ENCODE results near the gene SERINC5. TPM values are rescaled to one million over a fixed set of nuclear protein-coding genes. Genes with fewer than 3 reads are reported as not detected.

SERINC5 gene
- total and polyA plus RNA-seq, 2 experiments from 2014 or later: 5.4 to 11.7 TPM

DNA sequence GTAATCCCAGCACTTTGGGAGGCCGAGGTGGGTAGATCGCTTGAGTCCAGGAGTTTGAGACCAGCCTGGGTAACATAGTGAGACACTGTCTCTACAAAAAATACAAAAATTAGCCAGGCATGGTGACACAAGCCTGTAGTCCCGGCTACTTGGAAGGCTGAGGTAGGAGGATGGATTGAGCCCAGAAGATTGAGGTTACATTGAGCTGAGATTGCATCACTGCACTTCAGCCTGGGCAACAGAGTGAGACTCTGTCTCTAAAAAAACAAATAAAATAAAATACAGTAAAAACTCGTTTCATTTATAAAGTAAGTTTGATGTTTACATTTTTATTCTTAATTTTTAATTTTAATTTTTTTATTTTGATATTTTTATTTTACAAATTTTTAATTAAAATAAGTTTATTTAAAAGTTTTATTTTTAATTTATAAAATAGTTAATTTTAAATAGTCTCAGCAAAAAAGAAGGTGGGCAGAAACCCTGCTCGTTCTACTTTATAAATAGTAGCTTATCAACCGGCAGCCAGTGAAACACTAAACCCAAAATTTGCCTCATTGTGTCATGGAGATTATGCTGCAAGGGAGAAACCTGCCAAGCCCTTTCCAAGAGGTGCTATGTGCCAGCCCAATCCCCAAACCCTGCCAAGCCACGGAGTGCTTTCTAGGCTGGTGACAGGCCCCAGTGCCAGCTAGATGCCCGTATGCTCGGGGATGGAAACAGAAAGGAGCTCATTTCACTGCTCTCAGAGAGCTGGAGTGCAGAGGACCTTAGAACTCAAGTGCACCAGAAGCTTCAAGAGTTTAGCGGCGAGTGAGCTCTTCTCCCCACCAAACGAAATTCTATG lies 38.9 kb downstream of the SERINC5 start:
- Histone ChIP-seq H3K4me2 (ENCODE audit: unreplicated experiment) (no peak overlapping the region), H3K4me3 (no peak overlapping the region), H3K9ac (no peak overlapping the region), H2AFZ (no peak overlapping the region), H3F3A (ENCODE audit: insufficient read depth) (peaks cover 10% of the 10 kb centered on the region; the same call in 1 of the 2 replicates), H3K27me3 (replicated peaks; ENCODE audit: insufficient read depth) (no peaks in the 10 kb centered on the region), H4K20me1 (ENCODE audit: insufficient read depth) (no peaks in the 10 kb centered on the region), H3K36me3 (ENCODE audit: low read depth) (no peaks in the 10 kb centered on the region), H3K27ac (no peak overlapping the region), H3K4me1 (ENCODE audit: insufficient read depth) (peaks cover 15% of the 10 kb centered on the region), H3K9me3 (ENCODE audit: low read depth) (no peaks in the 10 kb centered on the region), H3K9me2 (ENCODE audit: insufficient read depth) (no peaks in the 10 kb centered on the region), H3K79me2 (ENCODE audit: insufficient read depth) (peaks cover 8% of the 10 kb centered on the region; the same call in 1 of the 2 replicates)
- TF ChIP-seq EZH2phosphoT487 (IDR thresholded peaks at IDR 0.05; ENCODE audit: insufficient read depth, low read depth) (no peak), EZH2 (IDR thresholded peaks at IDR 0.05; ENCODE audit: insufficient read depth, poor library complexity, severe bottlenecking) (no peak)
- 40 to 43% methylated on average over 12 of the region's 12 CpGs for WGBS, 2 experiments (ENCODE audit: low coverage in 1 of 2, low lambda C conversion rate in 2 of 2, missing lambda C conversion rate in 2 of 2)
- DNase-seq: peak; percentile 53
- in situ Hi-C loops (cut with MboI): no loop called here

DNA sequence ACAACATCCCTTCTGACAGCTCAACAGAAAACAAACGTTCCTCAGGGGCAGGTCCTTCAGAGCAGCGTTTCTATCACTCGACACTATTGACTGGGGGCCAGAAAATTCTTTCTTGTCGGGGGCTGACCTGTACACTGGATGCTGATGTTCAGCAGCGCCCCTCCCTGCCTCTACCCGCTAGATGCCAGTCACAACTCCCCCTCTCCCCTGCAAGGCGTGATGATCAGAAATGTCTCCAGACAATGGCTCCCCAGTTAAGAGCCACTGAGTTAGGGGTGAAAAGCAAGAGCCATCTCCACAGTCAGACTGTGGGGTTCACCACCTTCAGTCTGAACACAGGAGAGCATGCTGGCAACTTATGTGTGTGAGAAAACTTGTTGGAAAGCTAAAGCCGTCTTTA lies 39.8 kb downstream of the SERINC5 start:
- in situ Hi-C loops (cut with MboI): no loop called here
- Histone ChIP-seq H3F3A (ENCODE audit: insufficient read depth) (peaks cover 10% of the 10 kb centered on the region; the same call in 1 of the 2 replicates), H3K36me3 (ENCODE audit: low read depth) (no peaks in the 10 kb centered on the region), H3K9me2 (ENCODE audit: insufficient read depth) (no peaks in the 10 kb centered on the region), H3K9ac (no peak overlapping the region), H3K4me3 (no peak overlapping the region), H3K27ac (no peak overlapping the region), H3K27me3 (replicated peaks; ENCODE audit: insufficient read depth) (no peaks in the 10 kb centered on the region), H4K20me1 (ENCODE audit: insufficient read depth) (no peaks in the 10 kb centered on the region), H3K9me3 (ENCODE audit: low read depth) (no peaks in the 10 kb centered on the region), H3K4me1 (ENCODE audit: insufficient read depth) (peaks cover 15% of the 10 kb centered on the region), H3K79me2 (ENCODE audit: insufficient read depth) (peaks cover 10% of the 10 kb centered on the region; the same call in 1 of the 2 replicates), H3K4me2 (ENCODE audit: unreplicated experiment) (no peak overlapping the region), H2AFZ (no peak overlapping the region)
- TF ChIP-seq EZH2 (IDR thresholded peaks at IDR 0.05; ENCODE audit: insufficient read depth, poor library complexity, severe bottlenecking) (no peak), EZH2phosphoT487 (IDR thresholded peaks at IDR 0.05; ENCODE audit: insufficient read depth, low read depth) (no peak)
- DNase-seq: no peak
- 87 to 89% methylated on average over 6 to 8 of the region's 8 CpGs for WGBS, 2 experiments (ENCODE audit: low coverage in 1 of 2, low lambda C conversion rate in 2 of 2, missing lambda C conversion rate in 2 of 2)

DNA sequence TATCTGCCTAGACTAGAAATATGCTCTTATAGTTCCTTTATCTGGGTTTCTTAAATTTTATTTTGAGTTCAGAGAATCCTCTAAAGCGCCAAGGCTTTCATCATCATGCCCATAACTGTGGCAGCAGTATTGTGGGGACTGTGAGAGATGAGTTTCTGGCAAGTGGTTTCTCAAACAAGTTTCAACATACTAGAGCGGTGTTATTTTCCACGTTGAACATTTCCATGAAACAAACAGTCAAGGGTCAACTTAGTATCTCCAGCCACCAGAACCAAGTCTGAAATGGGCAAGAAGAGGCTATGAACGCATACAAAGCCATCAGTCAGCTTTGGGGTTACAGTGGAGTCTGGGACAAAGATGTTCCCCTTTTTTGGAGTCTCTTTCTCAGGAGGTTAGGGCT lies 40.3 kb downstream of the SERINC5 start:
- H3K4me2 ChIP-seq (ENCODE audit: unreplicated experiment): no peak overlapping the region
- no peaks in the 10 kb centered on the region for H3K9me3 ChIP-seq (ENCODE audit: low read depth)
- H3K4me1 ChIP-seq (ENCODE audit: insufficient read depth): peaks cover 15% of the 10 kb centered on the region
- 94 to 96% methylated on average over 4 of the region's 4 CpGs for WGBS, 2 experiments (ENCODE audit: low coverage in 1 of 2, low lambda C conversion rate in 2 of 2, missing lambda C conversion rate in 2 of 2)
- peaks cover 10% of the 10 kb centered on the region; the same call in 1 of the 2 replicates for H3F3A ChIP-seq (ENCODE audit: insufficient read depth)
- H3K4me3 ChIP-seq: no peak overlapping the region
- no peak overlapping the region for H2AFZ ChIP-seq
- H3K79me2 ChIP-seq (ENCODE audit: insufficient read depth): peaks cover 10% of the 10 kb centered on the region; the same call in 1 of the 2 replicates
- in situ Hi-C loops (cut with MboI): no loop called here
- DNase-seq: no peak
- no peaks in the 10 kb centered on the region for H3K27me3 ChIP-seq (replicated peaks; ENCODE audit: insufficient read depth)
- no peaks in the 10 kb centered on the region for H3K36me3 ChIP-seq (ENCODE audit: low read depth)
- TF ChIP-seq EZH2 (IDR thresholded peaks at IDR 0.05; ENCODE audit: insufficient read depth, poor library complexity, severe bottlenecking) (no peak), EZH2phosphoT487 (IDR thresholded peaks at IDR 0.05; ENCODE audit: insufficient read depth, low read depth) (no peak)
- no peaks in the 10 kb centered on the region for H3K9me2 ChIP-seq (ENCODE audit: insufficient read depth)
- no peak overlapping the region for H3K27ac ChIP-seq
- H3K9ac ChIP-seq: no peak overlapping the region
- no peaks in the 10 kb centered on the region for H4K20me1 ChIP-seq (ENCODE audit: insufficient read depth)

DNA sequence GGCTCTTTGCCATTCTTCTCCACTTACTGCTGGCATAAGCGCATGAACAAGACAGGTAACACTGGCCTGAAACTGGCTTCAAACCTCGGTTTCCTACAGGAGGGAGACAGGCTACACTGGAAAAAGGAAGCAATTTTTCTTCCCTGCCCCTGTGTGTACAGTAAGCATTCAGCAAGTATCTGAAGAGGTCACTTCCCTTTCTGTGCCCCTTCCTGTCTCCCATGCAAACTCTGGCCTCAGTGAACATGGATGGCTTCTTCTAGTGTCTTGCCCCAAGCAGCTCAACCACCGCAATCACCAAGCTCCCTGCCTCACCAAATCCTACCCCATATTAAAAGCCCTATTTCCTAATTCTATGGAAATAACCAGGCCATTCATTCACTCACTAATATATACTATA lies 42.4 kb downstream of the SERINC5 start:
- Histone ChIP-seq H3K9me3 (ENCODE audit: low read depth) (no peaks in the 10 kb centered on the region), H4K20me1 (ENCODE audit: insufficient read depth) (no peaks in the 10 kb centered on the region), H3K36me3 (ENCODE audit: low read depth) (no peaks in the 10 kb centered on the region), H3K4me1 (ENCODE audit: insufficient read depth) (peaks cover 15% of the 10 kb centered on the region), H3K4me3 (no peak overlapping the region), H3K4me2 (ENCODE audit: unreplicated experiment) (no peak overlapping the region), H3F3A (ENCODE audit: insufficient read depth) (peaks cover 10% of the 10 kb centered on the region; the same call in 1 of the 2 replicates), H3K27ac (no peak overlapping the region), H3K79me2 (ENCODE audit: insufficient read depth) (peaks cover 19% of the 10 kb centered on the region; the same call in 1 of the 2 replicates), H3K27me3 (replicated peaks; ENCODE audit: insufficient read depth) (no peaks in the 10 kb centered on the region), H3K9ac (no peak overlapping the region), H2AFZ (no peak overlapping the region), H3K9me2 (ENCODE audit: insufficient read depth) (no peaks in the 10 kb centered on the region)
- DNase-seq: no peak
- TF ChIP-seq EZH2phosphoT487 (IDR thresholded peaks at IDR 0.05; ENCODE audit: insufficient read depth, low read depth): no peak
- no peak for TF ChIP-seq EZH2 (IDR thresholded peaks at IDR 0.05; ENCODE audit: insufficient read depth, poor library complexity, severe bottlenecking)
- in situ Hi-C loops (cut with MboI): no loop called here
- 93% methylated on average over 3 of the region's 3 CpGs for WGBS, 2 experiments (ENCODE audit: low coverage in 1 of 2, low lambda C conversion rate in 2 of 2, missing lambda C conversion rate in 2 of 2)
